GOT3 (cell line): ENCODE measurements around the gene ACTL8.

Source experiments
- DNase-seq: peaks from one replicate; lab custom pipeline; 2025; ENCODE audit warnings: mixed read lengths; lab: John Stamatoyannopoulos, UW

The ACTL8 gene

DNA sequence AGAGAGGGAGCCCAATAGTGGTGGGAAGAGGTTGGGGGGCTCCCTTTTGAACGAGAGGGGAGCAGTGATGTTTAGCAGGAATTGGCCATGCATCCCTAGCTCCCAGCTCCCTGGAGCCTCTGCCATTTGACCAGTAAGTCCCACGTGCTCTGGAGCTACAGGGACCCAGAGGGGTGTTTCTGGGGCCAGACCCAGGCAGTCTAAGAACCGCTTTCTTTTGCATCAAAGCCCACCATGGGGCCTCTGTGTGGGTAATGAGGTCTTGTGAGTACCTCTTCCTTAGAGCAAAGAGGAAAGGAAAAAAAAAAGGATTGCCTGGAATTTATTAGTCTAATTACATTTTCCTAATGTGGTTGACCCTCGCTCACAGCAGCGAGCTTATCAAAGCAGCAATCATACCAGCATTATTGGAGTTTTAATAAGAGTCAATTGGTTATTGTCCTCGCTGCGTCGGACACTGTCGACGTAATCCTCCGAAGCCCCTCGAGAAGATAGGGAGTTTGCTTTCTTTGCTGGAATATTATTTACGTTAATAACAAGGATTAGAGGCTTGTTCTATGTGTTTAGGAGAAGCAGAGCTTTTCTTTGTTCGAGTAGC, 17.6 kb downstream of the ACTL8 start:
- no peak for DNase-seq

DNA sequence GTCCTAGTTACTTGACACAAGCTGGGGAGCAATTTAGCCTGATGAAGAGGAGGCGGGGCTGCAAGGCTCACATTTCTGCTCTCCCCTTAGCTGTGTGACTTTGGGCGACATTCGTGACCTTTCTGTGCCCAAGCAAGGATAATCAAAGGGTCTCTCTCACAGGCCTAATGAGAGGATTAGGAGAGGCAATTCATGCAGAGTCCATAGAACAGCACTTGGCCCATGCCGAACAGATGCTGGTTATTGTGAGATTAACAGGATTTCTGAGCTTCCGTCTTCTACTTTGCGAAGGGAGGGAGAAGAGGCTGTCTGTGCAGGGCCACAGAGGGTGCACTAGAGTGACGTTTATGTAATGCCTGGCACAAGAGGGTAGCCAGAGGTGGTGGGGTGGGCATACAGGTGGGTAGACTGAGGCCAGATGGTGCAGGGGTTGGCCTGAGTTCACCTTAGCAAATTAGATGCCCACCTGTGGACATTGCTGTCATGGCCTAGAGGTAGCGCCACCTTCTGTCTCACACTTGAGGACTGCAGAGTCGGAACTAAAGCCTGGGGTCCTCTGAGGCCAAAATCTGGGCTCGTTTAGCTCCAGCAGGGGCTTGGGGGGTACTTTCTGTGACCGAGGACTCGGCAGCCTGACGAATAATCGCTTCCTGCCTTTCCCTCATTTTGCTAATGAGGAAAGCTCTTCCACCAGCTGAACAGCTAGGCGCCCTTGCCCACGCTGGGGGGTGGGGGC, 18.6 kb downstream of the ACTL8 start:
- no peak for DNase-seq

DNA sequence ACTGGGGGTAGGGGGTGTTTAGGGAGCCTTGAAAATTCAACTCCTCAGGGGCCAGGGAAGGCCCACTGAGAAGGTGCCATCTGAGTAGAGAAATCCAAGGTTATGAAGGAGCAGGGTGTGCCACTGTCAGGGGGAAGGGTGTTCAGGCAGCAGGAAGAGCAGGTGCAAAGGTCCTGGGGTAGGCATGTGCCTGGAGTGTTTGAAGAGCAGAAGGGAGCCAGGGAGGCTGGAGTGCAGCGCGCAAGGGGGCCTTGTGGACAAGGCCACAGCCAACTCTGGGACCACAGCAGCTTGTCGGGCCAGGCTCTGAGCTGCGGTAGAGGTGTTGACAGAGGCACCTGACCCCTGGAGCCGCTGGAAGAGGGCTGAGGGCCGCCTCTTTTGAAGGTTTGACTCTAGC, 19.3 kb downstream of the ACTL8 start:
- no peak for DNase-seq

- no peak for DNase-seq
Measured at GRCh38 chr1:17775796-17776195, 20.7 kb downstream of the ACTL8 start.

DNA sequence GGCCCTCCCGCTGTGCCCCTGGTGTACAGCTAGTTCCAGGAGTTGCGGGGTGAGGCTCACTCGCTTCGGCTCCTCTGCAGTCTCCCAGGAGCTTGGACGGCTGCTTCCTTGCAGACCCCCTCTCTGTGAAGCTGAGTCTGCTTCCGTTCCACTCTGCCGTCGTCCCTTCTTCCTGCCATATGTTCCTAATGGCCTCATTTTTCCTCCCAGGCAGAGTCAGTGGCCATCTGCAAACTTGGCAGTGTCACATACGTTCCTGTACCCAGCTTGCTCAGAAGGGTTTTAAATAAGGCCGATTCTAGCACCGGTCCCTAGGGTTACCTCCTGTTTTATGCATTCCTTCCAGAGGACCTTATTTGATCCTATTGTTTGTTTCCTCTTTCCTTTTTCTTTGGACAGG, 21.3 kb downstream of the ACTL8 start:
- DNase-seq = no peak

GRCh38 chr1:17777330-17777729, 22.2 kb downstream of the ACTL8 start:
- no peak for DNase-seq

DNA sequence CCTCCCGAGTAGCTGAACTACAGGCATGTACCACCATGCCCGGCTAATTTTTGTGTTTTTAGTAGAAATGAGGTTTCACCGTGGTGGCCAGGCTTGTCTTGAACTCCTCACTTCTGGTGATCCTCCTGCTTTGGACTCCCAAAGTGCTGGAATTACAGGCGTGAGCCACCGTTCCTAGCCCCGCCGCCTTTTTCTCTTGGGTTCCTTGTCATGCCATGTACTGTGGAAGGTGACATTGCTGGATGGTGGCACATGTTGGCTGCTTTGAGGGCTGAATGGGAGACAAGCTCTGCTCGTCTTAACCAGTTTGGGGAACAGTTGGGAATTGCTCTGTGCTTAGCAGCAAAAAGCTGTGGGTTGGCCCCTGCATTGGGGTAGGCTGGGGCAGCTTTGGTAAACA, 22.7 kb downstream of the ACTL8 start:
- no peak for DNase-seq

DNA sequence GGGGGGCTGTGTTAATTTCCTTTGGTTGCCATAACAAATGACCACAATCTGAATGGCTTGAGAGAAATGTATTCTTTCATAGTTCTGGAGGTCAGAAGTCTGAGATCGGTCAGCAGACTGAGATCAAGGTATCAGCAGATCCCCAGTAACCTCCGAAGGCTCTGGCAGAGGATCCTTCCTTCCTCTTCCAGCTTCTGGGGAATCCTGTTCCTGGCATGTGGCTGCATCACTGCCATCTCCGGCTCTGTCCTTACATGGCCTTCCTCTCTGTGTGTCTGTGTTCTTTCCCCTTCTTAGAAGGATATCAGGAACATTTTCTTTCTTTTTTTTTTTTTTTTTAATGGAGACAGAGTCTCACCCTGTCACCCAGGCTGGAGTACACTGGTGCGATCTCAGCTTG, 25.8 kb downstream of the ACTL8 start:
- no peak for DNase-seq

- DNase-seq = no peak
Measured at GRCh38 chr1:17789926-17790325, 34.8 kb downstream of the ACTL8 start.

GRCh38 chr1:17790383-17791054, 35.4 kb downstream of the ACTL8 start:
- DNase-seq = no peak

- no peak for DNase-seq
Measured at GRCh38 chr1:17791055-17791390, 35.9 kb downstream of the ACTL8 start.

GRCh38 chr1:17791480-17791879, 36.3 kb downstream of the ACTL8 start:
- DNase-seq = no peak

DNA sequence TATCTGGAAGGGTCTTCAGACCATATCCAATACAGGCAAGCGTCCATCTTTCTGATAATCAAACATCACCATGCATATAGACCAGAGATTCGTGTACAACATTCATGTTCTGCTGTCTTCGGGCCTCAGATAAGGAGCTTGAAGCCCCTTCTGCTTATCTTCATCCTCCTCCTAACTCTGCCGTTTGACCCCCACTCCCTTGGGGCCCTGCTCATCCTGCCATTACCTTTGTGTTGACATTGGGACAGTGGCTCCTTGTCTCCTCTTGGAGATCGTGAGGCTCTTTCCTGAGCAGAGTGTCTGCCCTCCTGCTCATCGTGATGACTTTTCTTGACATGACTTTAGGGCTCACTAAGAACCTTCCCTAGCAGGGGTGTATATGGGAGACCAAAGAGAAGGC, 37.3 kb downstream of the ACTL8 start:
- no peak for DNase-seq

- no peak for DNase-seq
Measured at GRCh38 chr1:17795081-17795809, 40.1 kb downstream of the ACTL8 start.

DNA sequence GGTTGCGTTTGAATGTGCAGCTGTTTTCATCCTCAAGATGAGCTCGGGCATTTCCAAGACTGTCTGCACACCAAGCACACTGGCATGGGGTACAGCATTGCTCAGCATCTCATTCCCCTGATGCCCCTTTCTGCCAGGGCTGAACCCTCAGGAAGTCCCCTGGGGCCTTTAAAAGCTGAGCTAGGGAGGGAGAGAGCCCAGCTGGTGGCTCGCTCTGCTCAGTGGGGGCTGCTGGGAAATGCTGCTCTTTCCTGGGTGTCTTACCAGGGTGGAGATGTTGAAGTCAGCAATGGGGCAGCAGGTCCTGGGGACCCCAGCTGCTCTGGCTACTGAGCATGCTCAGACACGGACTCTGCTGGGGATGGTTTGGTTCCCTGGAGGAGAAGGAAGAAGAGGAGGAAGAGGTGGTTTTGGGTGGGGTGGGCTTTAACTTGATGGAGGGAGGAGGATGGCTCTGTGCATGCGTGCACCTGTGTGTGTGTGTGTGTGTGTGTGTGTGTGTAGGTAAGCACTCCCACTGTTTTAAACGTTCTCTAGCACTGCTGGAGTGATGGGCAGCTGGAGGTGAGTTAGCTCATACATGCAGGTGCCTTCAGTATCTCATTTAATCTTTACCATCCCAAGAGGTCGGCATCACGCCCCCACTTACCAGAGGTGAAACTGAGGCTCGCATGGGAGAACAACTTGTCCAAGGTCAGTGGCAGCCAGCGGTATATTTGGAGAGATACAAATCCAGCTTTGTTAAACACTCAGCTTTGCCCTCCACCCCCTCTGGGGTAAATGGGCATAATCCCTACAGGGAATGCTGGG, 40.9 kb downstream of the ACTL8 start:
- no peak for DNase-seq

DNA sequence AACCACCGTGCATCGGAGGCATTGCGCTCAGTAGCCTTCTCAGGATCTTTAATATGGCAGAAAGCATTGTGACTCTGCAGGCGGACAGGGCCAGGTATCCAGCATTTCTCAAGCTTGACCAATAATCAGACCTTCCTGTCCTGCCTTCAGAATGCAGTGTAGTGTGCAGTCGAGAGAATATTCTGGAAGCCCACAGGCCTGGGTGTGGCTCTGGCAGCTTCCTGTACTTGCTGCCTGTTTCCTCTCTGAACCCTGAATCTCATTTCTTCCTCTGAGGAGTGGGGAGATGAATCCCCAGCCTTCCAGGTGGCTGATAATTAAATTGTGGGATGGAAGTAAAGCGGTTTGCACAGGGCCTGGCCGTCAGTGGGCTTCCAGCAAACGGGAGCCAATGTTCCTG, 42.3 kb downstream of the ACTL8 start:
- no peak for DNase-seq

DNA sequence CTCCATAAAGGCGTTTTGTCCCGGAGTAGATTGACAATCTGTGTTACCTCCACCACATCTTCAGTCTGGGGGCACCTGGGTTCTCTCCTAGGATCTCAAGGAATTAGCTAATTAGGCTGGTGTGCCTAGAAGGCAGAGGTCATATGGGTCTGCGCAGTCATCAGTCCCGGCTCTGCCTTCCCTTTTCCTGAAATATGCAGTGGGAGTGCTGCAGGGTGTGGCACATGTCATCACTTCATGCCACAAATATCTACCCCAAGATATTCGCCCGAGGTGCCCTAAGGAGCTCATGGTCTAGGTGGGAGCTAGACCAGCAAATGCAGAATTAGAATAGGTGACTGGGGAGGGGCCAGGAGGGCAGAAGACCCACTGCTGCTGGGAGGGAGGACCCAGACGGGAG, 42.9 kb downstream of the ACTL8 start:
- DNase-seq = no peak

- DNase-seq = no peak
Measured at GRCh38 chr1:17798799-17799382, 43.8 kb downstream of the ACTL8 start.

DNA sequence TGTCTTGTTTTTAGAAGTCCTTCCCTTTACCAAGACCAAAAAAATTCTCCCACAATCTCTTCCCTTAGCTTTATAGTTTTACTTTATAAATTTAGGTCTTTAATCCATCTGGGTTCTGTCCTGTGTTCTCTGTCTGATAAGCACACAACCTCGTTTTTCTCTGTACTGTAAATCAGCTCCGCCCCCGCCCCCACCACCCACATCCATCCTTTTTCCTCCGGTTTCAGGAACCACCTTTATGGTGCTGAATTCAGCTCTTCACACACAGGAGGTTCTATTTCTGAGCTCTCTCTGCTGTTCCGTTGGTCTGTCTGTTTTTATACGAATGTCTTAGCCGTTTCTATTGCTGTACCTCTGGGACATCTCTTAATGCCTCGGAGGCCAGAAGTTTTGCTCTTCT, 44.5 kb downstream of the ACTL8 start:
- no peak for DNase-seq

GRCh38 chr1:17802164-17802563, 47.0 kb downstream of the ACTL8 start:
- peak; percentile 13 for DNase-seq

DNA sequence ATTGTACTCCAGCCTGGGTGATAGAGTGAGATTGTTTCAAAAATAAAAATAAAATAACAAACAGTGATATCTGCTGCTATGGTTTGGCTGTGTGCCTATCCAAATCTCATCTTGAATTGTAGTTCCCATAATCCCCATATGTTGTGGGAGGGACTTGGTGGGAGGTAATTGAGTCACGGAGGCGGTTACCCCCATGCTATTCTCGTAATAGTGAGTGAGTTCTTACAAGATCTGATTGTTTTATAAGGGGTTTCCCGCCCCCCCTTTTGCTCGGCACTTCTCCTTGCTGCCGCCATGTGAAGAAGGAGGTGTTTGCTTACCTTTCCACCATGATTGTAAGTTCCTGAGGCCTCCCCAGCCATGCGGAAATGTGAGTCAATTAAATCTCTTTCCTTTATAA, 47.8 kb downstream of the ACTL8 start:
- no peak for DNase-seq
